Measurements from ENCODE around the gene HAS3. TPM values are rescaled to one million over a fixed set of nuclear protein-coding genes. Genes with fewer than 3 reads are reported as not detected.
"Not testable (repeated sequence)": the region's sequence is repeated elsewhere in the genome, so short reads cannot be mapped to it uniquely, and the experiment has no call there.

The HAS3 gene
- total RNA-seq, 1 experiment from 2014 or later = 140 TPM

DNA sequence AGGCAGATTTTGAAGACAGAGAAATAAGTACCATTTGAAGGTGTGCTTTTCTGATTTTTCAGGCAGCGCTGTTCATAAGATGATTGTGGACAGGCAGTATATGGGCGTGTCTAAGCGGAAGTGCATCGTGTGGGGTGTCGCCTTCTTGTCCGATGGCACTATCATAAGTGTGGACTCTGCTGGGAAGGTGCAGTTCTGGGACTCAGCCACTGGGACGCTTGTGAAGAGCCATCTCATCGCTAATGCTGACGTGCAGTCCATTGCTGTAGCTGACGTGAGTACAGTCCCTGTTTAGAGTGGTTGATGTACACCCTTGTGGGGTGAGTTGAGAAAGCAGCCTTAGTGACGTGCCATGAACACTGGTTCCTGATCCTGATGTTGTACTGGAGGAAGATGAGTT, 37.7 kb downstream of the HAS3 start:
- no peaks in the 10 kb centered on the region for H3K4me1 ChIP-seq (ENCODE audit: control insufficient read depth in 1 of 2, insufficient read depth in 2 of 2, low read length in 2 of 2)
- DNase-seq (ENCODE audit: low read depth, low spot score) = no peak
- peaks cover 13% of the 10 kb centered on the region; the same call in 1 of the 2 replicates for H4K20me1 ChIP-seq (ENCODE audit: insufficient read depth)
- peaks cover 50 to 73% of the 10 kb centered on the region in 2 experiments for H3K36me3 ChIP-seq (ENCODE audit: control insufficient read depth in 1 of 2, insufficient read depth in 2 of 2, low read length in 2 of 2)
- no peaks in the 10 kb centered on the region for H3K27me3 ChIP-seq (ENCODE audit: insufficient read depth, low read length)
- no peak overlapping the region for H3K4me2 ChIP-seq (ENCODE audit: low read length)
- no peak for TF ChIP-seq CBX3 (IDR thresholded peaks at IDR 0.05; ENCODE audit: low read depth)
- TF ChIP-seq, protein P1, sequence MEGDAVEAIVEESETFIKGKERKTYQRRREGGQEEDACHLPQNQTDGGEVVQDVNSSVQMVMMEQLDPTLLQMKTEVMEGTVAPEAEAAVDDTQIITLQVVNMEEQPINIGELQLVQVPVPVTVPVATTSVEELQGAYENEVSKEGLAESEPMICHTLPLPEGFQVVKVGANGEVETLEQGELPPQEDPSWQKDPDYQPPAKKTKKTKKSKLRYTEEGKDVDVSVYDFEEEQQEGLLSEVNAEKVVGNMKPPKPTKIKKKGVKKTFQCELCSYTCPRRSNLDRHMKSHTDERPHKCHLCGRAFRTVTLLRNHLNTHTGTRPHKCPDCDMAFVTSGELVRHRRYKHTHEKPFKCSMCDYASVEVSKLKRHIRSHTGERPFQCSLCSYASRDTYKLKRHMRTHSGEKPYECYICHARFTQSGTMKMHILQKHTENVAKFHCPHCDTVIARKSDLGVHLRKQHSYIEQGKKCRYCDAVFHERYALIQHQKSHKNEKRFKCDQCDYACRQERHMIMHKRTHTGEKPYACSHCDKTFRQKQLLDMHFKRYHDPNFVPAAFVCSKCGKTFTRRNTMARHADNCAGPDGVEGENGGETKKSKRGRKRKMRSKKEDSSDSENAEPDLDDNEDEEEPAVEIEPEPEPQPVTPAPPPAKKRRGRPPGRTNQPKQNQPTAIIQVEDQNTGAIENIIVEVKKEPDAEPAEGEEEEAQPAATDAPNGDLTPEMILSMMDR (IDR thresholded peaks at IDR 0.05 in 2 of 3, conservative IDR thresholded peaks at IDR 0.05 in 1 of 3; ENCODE audit: borderline replicate concordance in 1 of 3, insufficient read depth in 1 of 3, low read depth in 2 of 3, low read length in 2 of 3) = peak in 2 of 3 experiments; percentile 27 to 41; a peak in 4 of 6 replicates
- H3K9me2 ChIP-seq (ENCODE audit: insufficient read depth) = no peaks in the 10 kb centered on the region
- H3K9ac ChIP-seq (ENCODE audit: low read length) = no peak overlapping the region
- no peaks in the 10 kb centered on the region for H3K9me3 ChIP-seq (ENCODE audit: control insufficient read depth in 1 of 2, insufficient read depth in 1 of 2, low read depth in 1 of 2, low read length in 2 of 2)
- ChIA-PET POLR2A (no interaction called here), CTCF (no interaction called here), RAD21 (ENCODE audit: low non-redundant PET in 1 of 2, low total read pairs in 2 of 2, uncharacterized antibody in 2 of 2, unreplicated experiment in 2 of 2) (no interaction called here)
- no peak overlapping the region for H3K4me3 ChIP-seq (replicated peaks in 1 of 2; ENCODE audit: low read depth in 1 of 2, low read length in 2 of 2)
- peak; percentile 95 for ATAC-seq
- intact Hi-C loops (cut with micrococcal nuclease) = no loop called here
- BruUV-seq (replicated peaks) = no TSS peak
- peaks cover 86% of the 10 kb centered on the region for H3K79me2 ChIP-seq (ENCODE audit: insufficient read depth, low read length)
- H3K27ac ChIP-seq (ENCODE audit: low read depth, low read length) = no peak overlapping the region
- no peak overlapping the region for H2AFZ ChIP-seq (ENCODE audit: low read depth, low read length, poor library complexity, severe bottlenecking)

DNA sequence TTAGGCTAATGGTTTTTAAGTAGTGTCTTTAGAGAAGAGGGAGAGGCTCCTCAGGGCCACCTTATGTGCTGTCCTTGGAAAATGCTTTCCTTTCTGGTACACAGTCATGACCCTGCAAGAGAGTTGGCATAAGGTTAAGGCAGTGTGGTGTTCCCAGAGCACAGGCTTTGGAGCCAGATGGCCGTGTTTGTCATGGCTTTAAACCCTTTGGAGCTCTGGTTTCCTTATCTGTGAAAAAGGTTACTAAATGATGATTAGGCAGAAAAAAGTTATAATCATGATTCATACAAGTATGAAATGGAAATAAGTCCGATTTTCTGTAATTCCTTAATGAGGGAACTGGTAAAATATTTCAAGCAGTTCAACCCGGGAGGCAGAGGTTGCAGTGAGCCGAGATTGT, 40.2 kb downstream of the HAS3 start:
- intact Hi-C loops (cut with micrococcal nuclease) = no loop called here
- ATAC-seq (no peak), DNase-seq (ENCODE audit: low read depth, low spot score) (no peak)
- H2AFZ ChIP-seq (ENCODE audit: low read depth, low read length, poor library complexity, severe bottlenecking) = no peak overlapping the region
- ChIA-PET RAD21 (ENCODE audit: low non-redundant PET in 1 of 2, low total read pairs in 2 of 2, uncharacterized antibody in 2 of 2, unreplicated experiment in 2 of 2) (no interaction called here), POLR2A (no interaction called here), CTCF (no interaction called here)
- no peak overlapping the region for H3K4me3 ChIP-seq (replicated peaks in 1 of 2; ENCODE audit: low read depth in 1 of 2, low read length in 2 of 2)
- TF ChIP-seq JUND (IDR thresholded peaks at IDR 0.05) (no peak), ZFX (IDR thresholded peaks at IDR 0.05) (no peak)
- H3K79me2 ChIP-seq (ENCODE audit: insufficient read depth, low read length) = peaks cover 89% of the 10 kb centered on the region
- H3K9me3 ChIP-seq (ENCODE audit: control insufficient read depth in 1 of 2, insufficient read depth in 1 of 2, low read depth in 1 of 2, low read length in 2 of 2) = no peaks in the 10 kb centered on the region
- no peaks in the 10 kb centered on the region for H3K9me2 ChIP-seq (ENCODE audit: insufficient read depth)
- no peak overlapping the region for H3K27ac ChIP-seq (ENCODE audit: low read depth, low read length)
- H4K20me1 ChIP-seq (ENCODE audit: insufficient read depth) = peaks cover 26% of the 10 kb centered on the region; the same call in 1 of the 2 replicates
- no peak overlapping the region for H3K9ac ChIP-seq (ENCODE audit: low read length)
- BruUV-seq (replicated peaks) = no TSS peak
- H3K4me2 ChIP-seq (ENCODE audit: low read length) = no peak overlapping the region
- peaks cover 36 to 66% of the 10 kb centered on the region in 2 experiments for H3K36me3 ChIP-seq (ENCODE audit: control insufficient read depth in 1 of 2, insufficient read depth in 2 of 2, low read length in 2 of 2)
- H3K4me1 ChIP-seq (ENCODE audit: control insufficient read depth in 1 of 2, insufficient read depth in 2 of 2, low read length in 2 of 2) = no peaks in the 10 kb centered on the region
- H3K27me3 ChIP-seq (ENCODE audit: insufficient read depth, low read length) = no peaks in the 10 kb centered on the region

DNA sequence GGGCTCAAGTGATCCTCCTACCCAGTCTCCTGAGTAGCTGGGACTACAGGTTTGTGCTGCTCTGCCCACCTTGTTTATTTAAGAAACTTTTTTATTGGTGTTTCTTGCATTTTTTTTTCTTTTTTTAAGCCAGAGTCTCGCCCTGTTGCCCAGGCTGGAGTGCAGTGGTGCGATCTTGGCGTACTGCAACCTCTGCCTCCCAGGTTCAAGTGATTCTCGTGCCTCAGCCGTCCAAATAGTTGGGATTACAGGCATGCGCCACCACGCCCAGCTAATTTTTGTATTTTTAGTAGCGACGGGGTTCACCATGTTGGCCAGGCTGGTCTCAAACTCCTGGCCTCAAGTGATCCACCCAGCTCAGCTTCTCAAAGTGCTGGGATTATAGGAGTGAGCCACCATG, 44.2 kb downstream of the HAS3 start:
- DNase-seq (ENCODE audit: low read depth, low spot score); H3K9me3 ChIP-seq (ENCODE audit: control insufficient read depth in 1 of 2, insufficient read depth in 1 of 2, low read depth in 1 of 2, low read length in 2 of 2); RAD21 ChIA-PET (ENCODE audit: low non-redundant PET in 1 of 2, low total read pairs in 2 of 2, uncharacterized antibody in 2 of 2, unreplicated experiment in 2 of 2); BruUV-seq (replicated peaks); H2AFZ ChIP-seq (ENCODE audit: low read depth, low read length, poor library complexity, severe bottlenecking); POLR2A ChIA-PET; H3K27me3 ChIP-seq (ENCODE audit: insufficient read depth, low read length); H3K4me2 ChIP-seq (ENCODE audit: low read length); H3K27ac ChIP-seq (ENCODE audit: low read depth, low read length); H3K4me1 ChIP-seq (ENCODE audit: control insufficient read depth in 1 of 2, insufficient read depth in 2 of 2, low read length in 2 of 2); H3K9ac ChIP-seq (ENCODE audit: low read length); ATAC-seq; H3K4me3 ChIP-seq (replicated peaks in 1 of 2; ENCODE audit: low read depth in 1 of 2, low read length in 2 of 2); H3K9me2 ChIP-seq (ENCODE audit: insufficient read depth): not testable (repeated sequence)
- H3K36me3 ChIP-seq (ENCODE audit: control insufficient read depth in 1 of 2, insufficient read depth in 2 of 2, low read length in 2 of 2) = peaks cover 32 to 67% of the 10 kb centered on the region in 2 experiments
- intact Hi-C loops (cut with micrococcal nuclease) = loop anchor here (1.0 kb wide), 1 partner anchor 137 kb away; no protein-coding TSS in a partner anchor
- CTCF ChIA-PET = interaction anchor here (0.9 to 1.7 kb wide), 6 partner anchors 9 to 302 kb away, joined by 4 to 30 read pairs (median 5); no protein-coding TSS in a partner anchor
- peaks cover 20% of the 10 kb centered on the region; the same call in 1 of the 2 replicates for H4K20me1 ChIP-seq (ENCODE audit: insufficient read depth)
- H3K79me2 ChIP-seq (ENCODE audit: insufficient read depth, low read length) = peaks cover 82% of the 10 kb centered on the region

Measured in HCT116 (cell line).